ENCODE results near the gene VPS72.
A peak's percentile ranks its signal among the peaks of the same experiment; 100 is the strongest.

Gene VPS72

GRCh38 chr1:151146072-151146411 lies 44.0 kb downstream of the VPS72 start:
- ATAC-seq, result peak; percentile 50
- no peak for TF ChIP-seq OSR1 (CRISPR knock-in tag; IDR thresholded peaks at IDR 0.05)
- TF ChIP-seq SNAI2 (CRISPR knock-in tag; IDR thresholded peaks at IDR 0.05), result no peak
- no peak for TF ChIP-seq ESRRG (CRISPR knock-in tag; IDR thresholded peaks at IDR 0.05)
- TF ChIP-seq GLIS3 (CRISPR knock-in tag; IDR thresholded peaks at IDR 0.05), result no peak
- TF ChIP-seq CREB5 (CRISPR knock-in tag; IDR thresholded peaks at IDR 0.05; ENCODE audit: low read depth), result no peak

- peak; percentile 34 for ATAC-seq
- TF ChIP-seq TSHZ2 (CRISPR knock-in tag; IDR thresholded peaks at IDR 0.05) (no peak), OSR1 (CRISPR knock-in tag; IDR thresholded peaks at IDR 0.05) (no peak), TOX (CRISPR knock-in tag; IDR thresholded peaks at IDR 0.05; ENCODE audit: borderline replicate concordance) (no peak), CREB5 (CRISPR knock-in tag; IDR thresholded peaks at IDR 0.05; ENCODE audit: low read depth) (no peak), TCF4 (CRISPR knock-in tag; IDR thresholded peaks at IDR 0.05; ENCODE audit: borderline replicate concordance) (no peak), PPARA (CRISPR knock-in tag; IDR thresholded peaks at IDR 0.05; ENCODE audit: borderline replicate concordance) (no peak)
Observed at GRCh38 chr1:151145304-151146071, 44.5 kb downstream of the VPS72 start.

- TF ChIP-seq TSHZ2 (CRISPR knock-in tag; IDR thresholded peaks at IDR 0.05), result no peak
- TF ChIP-seq SNAI2 (CRISPR knock-in tag; IDR thresholded peaks at IDR 0.05), result no peak
- no peak for TF ChIP-seq TCF4 (CRISPR knock-in tag; IDR thresholded peaks at IDR 0.05; ENCODE audit: borderline replicate concordance)
- no peak for TF ChIP-seq GLIS3 (CRISPR knock-in tag; IDR thresholded peaks at IDR 0.05)
- TF ChIP-seq PATZ1 (CRISPR knock-in tag; IDR thresholded peaks at IDR 0.05; ENCODE audit: borderline replicate concordance), result no peak
- TF ChIP-seq CSDC2 (CRISPR knock-in tag; IDR thresholded peaks at IDR 0.05), result no peak
- no peak for TF ChIP-seq TOX (CRISPR knock-in tag; IDR thresholded peaks at IDR 0.05; ENCODE audit: borderline replicate concordance)
- TF ChIP-seq RARB (CRISPR knock-in tag; IDR thresholded peaks at IDR 0.05), result no peak
- ATAC-seq, result no peak
Observed at GRCh38 chr1:151144474-151145303, 45.3 kb downstream of the VPS72 start.

- ATAC-seq, result no peak
- no peak for TF ChIP-seq ZNF70 (CRISPR knock-in tag; IDR thresholded peaks at IDR 0.05)
- no peak for TF ChIP-seq SNAI2 (CRISPR knock-in tag; IDR thresholded peaks at IDR 0.05)
- TF ChIP-seq GLIS3 (CRISPR knock-in tag; IDR thresholded peaks at IDR 0.05), result no peak
- TF ChIP-seq CREB5 (CRISPR knock-in tag; IDR thresholded peaks at IDR 0.05; ENCODE audit: low read depth), result no peak
- no peak for TF ChIP-seq ZNF8 (CRISPR knock-in tag; IDR thresholded peaks at IDR 0.05)
- TF ChIP-seq OSR1 (CRISPR knock-in tag; IDR thresholded peaks at IDR 0.05), result no peak
- no peak for TF ChIP-seq ESRRG (CRISPR knock-in tag; IDR thresholded peaks at IDR 0.05)
- TF ChIP-seq ISL1 (CRISPR knock-in tag; IDR thresholded peaks at IDR 0.05), result no peak
- no peak for TF ChIP-seq ZFP30 (CRISPR knock-in tag; IDR thresholded peaks at IDR 0.05)
- TF ChIP-seq TCF4 (CRISPR knock-in tag; IDR thresholded peaks at IDR 0.05; ENCODE audit: borderline replicate concordance), result no peak
- no peak for TF ChIP-seq BACH2 (CRISPR knock-in tag; IDR thresholded peaks at IDR 0.05; ENCODE audit: borderline replicate concordance)
- no peak for TF ChIP-seq PATZ1 (CRISPR knock-in tag; IDR thresholded peaks at IDR 0.05; ENCODE audit: borderline replicate concordance)
- no peak for TF ChIP-seq ARNTL (CRISPR knock-in tag; IDR thresholded peaks at IDR 0.05; ENCODE audit: borderline replicate concordance, low read depth)
- no peak for TF ChIP-seq RARB (CRISPR knock-in tag; IDR thresholded peaks at IDR 0.05)
- no peak for TF ChIP-seq TOX (CRISPR knock-in tag; IDR thresholded peaks at IDR 0.05; ENCODE audit: borderline replicate concordance)
Observed at GRCh38 chr1:151143986-151144385, 46.0 kb downstream of the VPS72 start.
